ENCODE measurements around the gene FIBCD1. TPM values are rescaled to one million over a fixed set of nuclear protein-coding genes. Genes with fewer than 3 reads are reported as not detected.
A peak's percentile ranks its signal among the peaks of the same experiment; 100 is the strongest.

The FIBCD1 gene
- total RNA-seq, 2 experiments from 2014 or later = not detected

GRCh38 chr9:130980526-130980925 is 41.5 kb upstream of the FIBCD1 start:
- POLR2A ChIA-PET = no interaction called here
- no peaks in the 10 kb centered on the region for H3K9me3 Mint-ChIP-seq
- H3K36me3 Mint-ChIP-seq = no peaks in the 10 kb centered on the region
- no peak overlapping the region for H3K4me3 Mint-ChIP-seq
- DNase-seq (no peak), ATAC-seq (ENCODE audit: low read depth) (no peak)
- peaks cover 7% of the 10 kb centered on the region for H3K27me3 Mint-ChIP-seq
- H3K4me1 Mint-ChIP-seq = no peaks in the 10 kb centered on the region
- H3K27ac Mint-ChIP-seq = no peak overlapping the region

- Mint-ChIP-seq H3K4me1 (no peaks in the 10 kb centered on the region), H3K27me3 (peaks cover 7% of the 10 kb centered on the region), H3K27ac (no peak overlapping the region), H3K4me3 (no peak overlapping the region), H3K9me3 (no peaks in the 10 kb centered on the region), H3K36me3 (no peaks in the 10 kb centered on the region)
- ATAC-seq (ENCODE audit: low read depth) (no peak), DNase-seq (no peak)
- POLR2A ChIA-PET = no interaction called here
Measured at GRCh38 chr9:130979591-130980385, 40.7 kb upstream of the FIBCD1 start.

GRCh38 chr9:130977811-130978221 is 38.8 kb upstream of the FIBCD1 start:
- Mint-ChIP-seq H3K27me3 (peaks cover 7% of the 10 kb centered on the region), H3K4me1 (no peaks in the 10 kb centered on the region), H3K4me3 (no peak overlapping the region), H3K27ac (no peak overlapping the region), H3K36me3 (no peaks in the 10 kb centered on the region), H3K9me3 (no peaks in the 10 kb centered on the region)
- DNase-seq (no peak), ATAC-seq (ENCODE audit: low read depth) (no peak)
- POLR2A ChIA-PET = no interaction called here

- Mint-ChIP-seq H3K27ac (no peak overlapping the region), H3K9me3 (no peaks in the 10 kb centered on the region), H3K4me1 (no peaks in the 10 kb centered on the region), H3K36me3 (no peaks in the 10 kb centered on the region), H3K27me3 (peaks cover 10% of the 10 kb centered on the region), H3K4me3 (no peak overlapping the region)
- DNase-seq (no peak), ATAC-seq (ENCODE audit: low read depth) (no peak)
- POLR2A ChIA-PET = no interaction called here
Measured at GRCh38 chr9:130975932-130976841, 37.1 kb upstream of the FIBCD1 start.

GRCh38 chr9:130975156-130975555 is 36.1 kb upstream of the FIBCD1 start:
- Mint-ChIP-seq H3K9me3 (no peaks in the 10 kb centered on the region), H3K27me3 (peaks cover 5% of the 10 kb centered on the region), H3K27ac (no peak overlapping the region), H3K4me3 (no peak overlapping the region), H3K36me3 (no peaks in the 10 kb centered on the region), H3K4me1 (no peaks in the 10 kb centered on the region)
- DNase-seq (no peak), ATAC-seq (ENCODE audit: low read depth) (no peak)
- POLR2A ChIA-PET = interaction anchor here (0.5 kb wide), 1 partner anchor 1023 kb away, joined by 4 read pairs; no protein-coding TSS in a partner anchor

- H3K27ac Mint-ChIP-seq = no peak overlapping the region
Measured at GRCh38 chr9:130974697-130975096, 35.6 kb upstream of the FIBCD1 start.

GRCh38 chr9:130973686-130974281 is 34.7 kb upstream of the FIBCD1 start:
- peaks cover 6% of the 10 kb centered on the region for H3K27me3 Mint-ChIP-seq
- POLR2A ChIA-PET = no interaction called here
- no peak overlapping the region for H3K27ac Mint-ChIP-seq
- ATAC-seq (ENCODE audit: low read depth) (no peak), DNase-seq (no peak)
- no peak overlapping the region for H3K4me3 Mint-ChIP-seq
- H3K4me1 Mint-ChIP-seq = no peaks in the 10 kb centered on the region
- H3K9me3 Mint-ChIP-seq = no peaks in the 10 kb centered on the region
- H3K36me3 Mint-ChIP-seq = no peaks in the 10 kb centered on the region

More at GRCh38 chr9:130974697-130975096, 35.6 kb upstream of the FIBCD1 start:
- no peaks in the 10 kb centered on the region for H3K36me3 Mint-ChIP-seq
- POLR2A ChIA-PET = no interaction called here
- no peak overlapping the region for H3K4me3 Mint-ChIP-seq
- ATAC-seq (ENCODE audit: low read depth) (no peak), DNase-seq (no peak)
- no peaks in the 10 kb centered on the region for H3K9me3 Mint-ChIP-seq
- peaks cover 4% of the 10 kb centered on the region for H3K27me3 Mint-ChIP-seq
- no peaks in the 10 kb centered on the region for H3K4me1 Mint-ChIP-seq

- Mint-ChIP-seq H3K27ac (no peak overlapping the region), H3K36me3 (no peaks in the 10 kb centered on the region), H3K9me3 (no peaks in the 10 kb centered on the region), H3K27me3 (peaks cover 6% of the 10 kb centered on the region), H3K4me3 (no peak overlapping the region), H3K4me1 (no peaks in the 10 kb centered on the region)
- ATAC-seq (ENCODE audit: low read depth) (peak; percentile 36), DNase-seq (no peak)
- POLR2A ChIA-PET = no interaction called here
Measured at GRCh38 chr9:130972957-130973685, 34.1 kb upstream of the FIBCD1 start.

- Mint-ChIP-seq H3K27me3 (peaks cover 6% of the 10 kb centered on the region), H3K9me3 (no peaks in the 10 kb centered on the region), H3K4me1 (no peaks in the 10 kb centered on the region), H3K36me3 (no peaks in the 10 kb centered on the region), H3K4me3 (no peak overlapping the region), H3K27ac (no peak overlapping the region)
- ATAC-seq (ENCODE audit: low read depth) = no peak
- POLR2A ChIA-PET = no interaction called here
- no peak for DNase-seq
Measured at GRCh38 chr9:130972277-130972956, 33.4 kb upstream of the FIBCD1 start.

- H3K4me1 Mint-ChIP-seq = no peaks in the 10 kb centered on the region
- H3K4me3 Mint-ChIP-seq = no peak overlapping the region
- H3K36me3 Mint-ChIP-seq = no peaks in the 10 kb centered on the region
- no peak overlapping the region for H3K27ac Mint-ChIP-seq
- H3K27me3 Mint-ChIP-seq = peaks cover 6% of the 10 kb centered on the region
- DNase-seq (no peak), ATAC-seq (ENCODE audit: low read depth) (no peak)
- POLR2A ChIA-PET = no interaction called here
- no peaks in the 10 kb centered on the region for H3K9me3 Mint-ChIP-seq
Measured at GRCh38 chr9:130971294-130971849, 32.3 kb upstream of the FIBCD1 start.

GRCh38 chr9:130970855-130971254 is 31.8 kb upstream of the FIBCD1 start:
- ATAC-seq (ENCODE audit: low read depth) = no peak
- POLR2A ChIA-PET = no interaction called here
- Mint-ChIP-seq H3K4me3 (no peak overlapping the region), H3K27ac (no peak overlapping the region), H3K9me3 (no peaks in the 10 kb centered on the region), H3K4me1 (no peaks in the 10 kb centered on the region), H3K27me3 (peaks cover 6% of the 10 kb centered on the region), H3K36me3 (no peaks in the 10 kb centered on the region)
- no peak for DNase-seq

- POLR2A ChIA-PET = no interaction called here
- DNase-seq = no peak
- no peaks in the 10 kb centered on the region for H3K36me3 Mint-ChIP-seq
- H3K27me3 Mint-ChIP-seq = peaks cover 6% of the 10 kb centered on the region
- H3K9me3 Mint-ChIP-seq = no peaks in the 10 kb centered on the region
- no peak for ATAC-seq (ENCODE audit: low read depth)
- no peak overlapping the region for H3K4me3 Mint-ChIP-seq
- H3K4me1 Mint-ChIP-seq = peaks cover 4% of the 10 kb centered on the region
- no peak overlapping the region for H3K27ac Mint-ChIP-seq
Measured at GRCh38 chr9:130970052-130970451, 31.0 kb upstream of the FIBCD1 start.
